Measurements from ENCODE around the gene PARP11.

DNA sequence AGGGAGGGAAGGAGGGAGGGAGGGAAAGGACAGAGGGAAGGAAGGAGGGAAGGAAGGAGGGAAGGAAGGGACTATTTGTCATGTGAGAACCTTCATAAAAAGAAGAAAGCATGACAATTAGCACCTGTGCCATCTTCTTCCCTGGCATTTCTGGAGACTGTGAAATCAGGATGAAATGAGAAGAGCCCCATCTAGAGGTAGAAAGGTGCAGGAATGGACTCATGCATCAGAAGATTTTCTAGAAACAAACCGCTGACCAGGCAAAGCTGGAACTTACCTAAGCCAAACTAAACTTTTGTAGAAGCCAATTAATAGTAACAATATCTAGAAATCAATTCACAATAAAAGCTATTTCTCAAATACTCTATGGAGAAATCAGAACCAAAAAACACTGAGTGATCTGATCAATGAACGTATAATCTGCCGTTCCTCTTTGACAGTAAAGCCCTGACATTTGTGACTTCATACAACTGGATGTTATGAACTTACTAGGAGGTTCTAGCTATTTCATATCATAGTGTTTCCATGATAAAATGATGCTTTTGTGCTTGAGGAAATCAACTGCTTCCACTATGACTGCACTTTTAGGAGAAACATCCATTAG lies 95.9 kb downstream of the PARP11 start:
- no peak for TF ChIP-seq POLR2A (IDR thresholded peaks at IDR 0.05; ENCODE audit: low read depth)
- TF ChIP-seq, protein P1, sequence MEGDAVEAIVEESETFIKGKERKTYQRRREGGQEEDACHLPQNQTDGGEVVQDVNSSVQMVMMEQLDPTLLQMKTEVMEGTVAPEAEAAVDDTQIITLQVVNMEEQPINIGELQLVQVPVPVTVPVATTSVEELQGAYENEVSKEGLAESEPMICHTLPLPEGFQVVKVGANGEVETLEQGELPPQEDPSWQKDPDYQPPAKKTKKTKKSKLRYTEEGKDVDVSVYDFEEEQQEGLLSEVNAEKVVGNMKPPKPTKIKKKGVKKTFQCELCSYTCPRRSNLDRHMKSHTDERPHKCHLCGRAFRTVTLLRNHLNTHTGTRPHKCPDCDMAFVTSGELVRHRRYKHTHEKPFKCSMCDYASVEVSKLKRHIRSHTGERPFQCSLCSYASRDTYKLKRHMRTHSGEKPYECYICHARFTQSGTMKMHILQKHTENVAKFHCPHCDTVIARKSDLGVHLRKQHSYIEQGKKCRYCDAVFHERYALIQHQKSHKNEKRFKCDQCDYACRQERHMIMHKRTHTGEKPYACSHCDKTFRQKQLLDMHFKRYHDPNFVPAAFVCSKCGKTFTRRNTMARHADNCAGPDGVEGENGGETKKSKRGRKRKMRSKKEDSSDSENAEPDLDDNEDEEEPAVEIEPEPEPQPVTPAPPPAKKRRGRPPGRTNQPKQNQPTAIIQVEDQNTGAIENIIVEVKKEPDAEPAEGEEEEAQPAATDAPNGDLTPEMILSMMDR (IDR thresholded peaks at IDR 0.05), result peak; percentile 56 to 61 (median 57)
- TF ChIP-seq POLR2AphosphoS5 (IDR thresholded peaks at IDR 0.05), result no peak
- TF ChIP-seq EP300 (IDR thresholded peaks at IDR 0.05), result no peak
